ENCODE measurements around the gene CFI. TPM values are rescaled to one million over a fixed set of nuclear protein-coding genes. Genes with fewer than 3 reads are reported as not detected.

CFI gene
- polyA plus RNA-seq, 4 donors, result 6.5 to 43.7 (median 25.7) TPM

DNA sequence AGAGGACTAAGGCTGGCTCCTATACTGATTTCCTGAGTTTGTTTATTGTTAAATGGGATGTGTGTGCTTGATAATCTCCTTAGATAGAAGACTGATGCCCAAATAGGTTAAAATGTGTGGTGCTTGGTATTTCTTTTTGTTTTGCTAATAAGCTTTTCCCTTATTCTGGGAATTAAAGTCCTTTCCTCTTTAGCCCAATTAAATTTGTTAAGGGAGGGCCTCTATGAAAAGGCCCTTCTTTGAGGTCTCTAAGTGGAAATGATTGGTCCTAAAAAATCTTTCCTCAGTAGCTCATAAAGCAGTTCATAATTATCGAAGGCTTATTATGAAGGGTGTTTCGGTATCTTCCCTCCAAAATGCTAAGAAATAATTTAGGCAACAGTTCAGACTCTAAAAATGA lies 25.9 kb upstream of the CFI start, which contains the start of gene RRH:
Gene RRH, plus strand, starts transcription at position 301 of the 400 bp plus-strand sequence. Its CDS starts 56 bp downstream, at position 357.
- Histone ChIP-seq H3K4me3 (ENCODE audit: low read depth in 1 of 3, low read length in 3 of 3) (no peak within 1 kb of the TSS), H3K36me3 (ENCODE audit: control insufficient read depth in 3 of 3, insufficient read depth in 2 of 3, low read depth in 1 of 3, low read length in 3 of 3) (peaks cover 0 to 3% (median 3%) of the 10 kb centered on the region in 3 donors), H3K27ac (ENCODE audit: low read depth in 1 of 3, low read length in 2 of 3) (no peak within 1 kb of the TSS), H3K4me1 (ENCODE audit: control insufficient read depth in 3 of 3, insufficient read depth in 2 of 3, low read depth in 1 of 3, low read length in 2 of 3) (no peaks in the 10 kb centered on the region), H3K27me3 (ENCODE audit: control insufficient read depth in 3 of 3, insufficient read depth in 3 of 3, low read length in 3 of 3) (no peaks in the 10 kb centered on the region), H3K9me3 (ENCODE audit: control insufficient read depth in 2 of 2, insufficient read depth in 1 of 2, low read depth in 1 of 2, low read length in 1 of 2) (no peaks in the 10 kb centered on the region)
- DNase-seq (no peak), FAIRE-seq (no peak)
- 93 to 98% (median 96%) methylated on average over 2 of the region's 2 CpGs for WGBS, 3 donors

- FAIRE-seq (peak; percentile 33), DNase-seq (peak in 1 of 2 donors; percentile 17)
- Histone ChIP-seq H3K27me3 (ENCODE audit: control insufficient read depth in 3 of 3, insufficient read depth in 3 of 3, low read length in 3 of 3) (no peaks in the 10 kb centered on the region), H3K36me3 (ENCODE audit: control insufficient read depth in 3 of 3, insufficient read depth in 2 of 3, low read depth in 1 of 3, low read length in 3 of 3) (peaks cover 3 to 5% (median 3%) of the 10 kb centered on the region in 3 donors), H3K4me1 (ENCODE audit: control insufficient read depth in 3 of 3, insufficient read depth in 2 of 3, low read depth in 1 of 3, low read length in 2 of 3) (no peaks in the 10 kb centered on the region), H3K9me3 (ENCODE audit: control insufficient read depth in 2 of 2, insufficient read depth in 1 of 2, low read depth in 1 of 2, low read length in 1 of 2) (no peaks in the 10 kb centered on the region), H3K27ac (ENCODE audit: low read depth in 1 of 3, low read length in 2 of 3) (no peak overlapping the region), H3K4me3 (ENCODE audit: low read depth in 1 of 3, low read length in 3 of 3) (no peak overlapping the region)
Measured at GRCh38 chr4:109826719-109827118, 24.9 kb upstream of the CFI start.

DNA sequence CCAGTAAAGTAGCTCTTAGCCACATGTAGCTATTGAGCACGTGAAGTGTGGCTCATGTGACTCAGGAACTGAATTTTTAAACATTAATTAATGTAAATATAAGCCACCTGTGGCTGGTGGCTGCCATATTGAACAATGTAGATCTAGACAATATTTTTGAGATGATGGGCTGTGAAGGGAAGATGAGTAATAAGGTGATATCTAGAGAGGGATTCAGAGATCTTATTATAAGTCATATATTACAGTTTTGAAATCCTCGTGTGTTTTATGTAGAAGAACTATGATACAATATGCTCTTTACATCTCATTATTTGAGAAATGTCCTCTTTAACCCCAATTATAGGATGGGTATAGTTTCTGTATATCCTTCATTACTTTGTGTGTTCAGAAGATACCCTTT lies 19.4 kb upstream of the CFI start:
- 58 to 62% (median 61%) methylated on average over 2 of the region's 2 CpGs for WGBS, 3 donors

GRCh38 chr4:109820563-109820962 lies 18.8 kb upstream of the CFI start:
- 76 to 95% (median 94%) methylated on average over 2 of the region's 2 CpGs for WGBS, 3 donors
- Histone ChIP-seq H3K9me3 (ENCODE audit: control insufficient read depth in 2 of 2, insufficient read depth in 1 of 2, low read depth in 1 of 2, low read length in 1 of 2) (no peaks in the 10 kb centered on the region), H3K27ac (ENCODE audit: low read depth in 1 of 3, low read length in 2 of 3) (no peak overlapping the region), H3K36me3 (ENCODE audit: control insufficient read depth in 3 of 3, insufficient read depth in 2 of 3, low read depth in 1 of 3, low read length in 3 of 3) (peaks cover 3 to 13% (median 3%) of the 10 kb centered on the region in 3 donors), H3K27me3 (ENCODE audit: control insufficient read depth in 3 of 3, insufficient read depth in 3 of 3, low read length in 3 of 3) (no peaks in the 10 kb centered on the region), H3K4me1 (ENCODE audit: control insufficient read depth in 3 of 3, insufficient read depth in 2 of 3, low read depth in 1 of 3, low read length in 2 of 3) (peaks cover 0 to 4% (median 3%) of the 10 kb centered on the region in 3 donors), H3K4me3 (ENCODE audit: low read depth in 1 of 3, low read length in 3 of 3) (no peak overlapping the region)
- no peak for FAIRE-seq
- no peak for DNase-seq

More for the DNA sequence above, 19.4 kb upstream of the CFI start:
- no peaks in the 10 kb centered on the region for H3K9me3 ChIP-seq (ENCODE audit: control insufficient read depth in 2 of 2, insufficient read depth in 1 of 2, low read depth in 1 of 2, low read length in 1 of 2)
- peaks cover 3 to 13% (median 3%) of the 10 kb centered on the region in 3 donors for H3K36me3 ChIP-seq (ENCODE audit: control insufficient read depth in 3 of 3, insufficient read depth in 2 of 3, low read depth in 1 of 3, low read length in 3 of 3)
- no peak overlapping the region for H3K27ac ChIP-seq (ENCODE audit: low read depth in 1 of 3, low read length in 2 of 3)
- no peak overlapping the region for H3K4me3 ChIP-seq (ENCODE audit: low read depth in 1 of 3, low read length in 3 of 3)
- H3K4me1 ChIP-seq (ENCODE audit: control insufficient read depth in 3 of 3, insufficient read depth in 2 of 3, low read depth in 1 of 3, low read length in 2 of 3), result peaks cover 0 to 4% (median 3%) of the 10 kb centered on the region in 3 donors
- DNase-seq (no peak), FAIRE-seq (no peak)
- H3K27me3 ChIP-seq (ENCODE audit: control insufficient read depth in 3 of 3, insufficient read depth in 3 of 3, low read length in 3 of 3), result no peaks in the 10 kb centered on the region

GRCh38 chr4:109818268-109818667 lies 16.5 kb upstream of the CFI start:
- FAIRE-seq, result no peak
- H3K36me3 ChIP-seq (ENCODE audit: control insufficient read depth in 3 of 3, insufficient read depth in 2 of 3, low read depth in 1 of 3, low read length in 3 of 3), result peaks cover 3 to 13% (median 3%) of the 10 kb centered on the region in 3 donors
- peaks cover 0 to 6% (median 4%) of the 10 kb centered on the region in 3 donors for H3K4me1 ChIP-seq (ENCODE audit: control insufficient read depth in 3 of 3, insufficient read depth in 2 of 3, low read depth in 1 of 3, low read length in 2 of 3)
- no peak overlapping the region for H3K27ac ChIP-seq (ENCODE audit: low read depth in 1 of 3, low read length in 2 of 3)
- no peak for DNase-seq
- H3K4me3 ChIP-seq (ENCODE audit: low read depth in 1 of 3, low read length in 3 of 3), result no peak overlapping the region
- 94 to 98% (median 98%) methylated on average over 4 of the region's 4 CpGs for WGBS, 3 donors
- no peaks in the 10 kb centered on the region for H3K9me3 ChIP-seq (ENCODE audit: control insufficient read depth in 2 of 2, insufficient read depth in 1 of 2, low read depth in 1 of 2, low read length in 1 of 2)
- H3K27me3 ChIP-seq (ENCODE audit: control insufficient read depth in 3 of 3, insufficient read depth in 3 of 3, low read length in 3 of 3), result no peaks in the 10 kb centered on the region

- DNase-seq (no peak), FAIRE-seq (no peak)
- WGBS, 3 donors, result 20 to 50% (median 34%) methylated on average over 1 of the region's 1 CpG
- H3K27ac ChIP-seq (ENCODE audit: low read depth in 1 of 3, low read length in 2 of 3), result no peak overlapping the region
- peaks cover 0 to 6% (median 4%) of the 10 kb centered on the region in 3 donors for H3K4me1 ChIP-seq (ENCODE audit: control insufficient read depth in 3 of 3, insufficient read depth in 2 of 3, low read depth in 1 of 3, low read length in 2 of 3)
- no peaks in the 10 kb centered on the region for H3K27me3 ChIP-seq (ENCODE audit: control insufficient read depth in 3 of 3, insufficient read depth in 3 of 3, low read length in 3 of 3)
- peak overlapping the region in 2 of 3 donors; percentile 0 to 97 for H3K4me3 ChIP-seq (ENCODE audit: low read depth in 1 of 3, low read length in 3 of 3)
- H3K9me3 ChIP-seq (ENCODE audit: control insufficient read depth in 2 of 2, insufficient read depth in 1 of 2, low read depth in 1 of 2, low read length in 1 of 2), result no peaks in the 10 kb centered on the region
- H3K36me3 ChIP-seq (ENCODE audit: control insufficient read depth in 3 of 3, insufficient read depth in 2 of 3, low read depth in 1 of 3, low read length in 3 of 3), result peaks cover 0 to 7% (median 0%) of the 10 kb centered on the region in 3 donors
Measured at GRCh38 chr4:109816894-109817293, 15.1 kb upstream of the CFI start.

- Histone ChIP-seq H3K27me3 (ENCODE audit: control insufficient read depth in 3 of 3, insufficient read depth in 3 of 3, low read length in 3 of 3) (no peaks in the 10 kb centered on the region), H3K4me3 (ENCODE audit: low read depth in 1 of 3, low read length in 3 of 3) (peak overlapping the region; percentile 67 to 97 (median 76)), H3K27ac (ENCODE audit: low read depth in 1 of 3, low read length in 2 of 3) (peak overlapping the region in 2 of 3 donors; percentile 92 to 93), H3K36me3 (ENCODE audit: control insufficient read depth in 3 of 3, insufficient read depth in 2 of 3, low read depth in 1 of 3, low read length in 3 of 3) (peaks cover 0 to 7% (median 0%) of the 10 kb centered on the region in 3 donors), H3K9me3 (ENCODE audit: control insufficient read depth in 2 of 2, insufficient read depth in 1 of 2, low read depth in 1 of 2, low read length in 1 of 2) (no peaks in the 10 kb centered on the region), H3K4me1 (ENCODE audit: control insufficient read depth in 3 of 3, insufficient read depth in 2 of 3, low read depth in 1 of 3, low read length in 2 of 3) (peaks cover 0 to 6% (median 4%) of the 10 kb centered on the region in 3 donors)
- FAIRE-seq, result no peak
- 0% methylated on average over 19 of the region's 19 CpGs for WGBS, 3 donors
- DNase-seq, result peak in 1 of 2 donors; percentile 11
Measured at GRCh38 chr4:109816082-109816442, 14.3 kb upstream of the CFI start.

DNA sequence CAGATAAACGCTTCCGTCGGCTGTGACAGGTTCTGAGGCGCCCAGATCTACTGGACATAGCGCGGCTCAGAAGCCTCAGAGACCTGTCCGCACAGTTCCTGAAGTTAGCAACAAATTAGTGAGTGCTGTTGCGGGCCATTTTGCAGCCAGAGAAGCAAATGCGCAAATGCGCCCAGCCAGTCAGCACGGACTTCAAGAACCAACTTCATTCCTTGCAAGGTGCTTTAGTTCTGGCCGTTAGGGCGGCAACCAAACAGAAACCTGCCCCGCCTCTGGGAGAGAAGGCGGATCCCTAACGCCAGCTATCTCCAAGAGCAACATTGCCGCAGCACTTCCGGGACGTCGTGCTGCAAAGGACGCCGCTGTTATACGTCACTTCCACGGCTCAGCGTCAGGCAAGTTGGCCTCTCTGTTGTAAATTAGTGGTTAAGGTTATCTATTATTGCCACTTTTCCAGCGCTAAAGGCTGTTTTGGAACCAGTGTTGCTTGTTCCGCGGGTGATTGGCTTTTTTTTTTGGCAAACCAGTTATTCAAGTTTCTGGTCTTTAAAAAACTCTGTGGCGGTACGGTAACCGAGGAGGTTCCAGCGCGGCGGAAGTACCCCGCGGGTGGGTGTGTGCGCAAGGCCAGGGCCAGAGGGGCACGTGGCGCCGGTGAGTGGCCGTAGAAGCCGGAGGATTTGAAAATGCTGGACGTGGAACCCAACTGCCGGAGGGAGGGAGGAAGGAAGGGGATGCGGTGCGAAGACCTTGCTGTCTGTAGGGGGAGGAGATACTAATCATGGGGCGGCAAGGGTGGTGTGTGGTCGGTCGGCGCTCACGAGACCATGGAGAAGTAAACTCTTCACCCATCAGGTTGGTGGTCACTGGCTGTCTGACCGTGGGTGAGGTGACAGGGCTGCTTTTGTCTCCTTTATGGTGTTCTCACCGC lies 13.6 kb upstream of the CFI start, which contains the start of gene GAR1:
Gene GAR1, plus strand, starts transcription at position 612 of the 931 bp plus-strand sequence. CDS start 403 bp downstream, outside the sequence.
- 0% methylated on average over 53 of the region's 53 CpGs for WGBS, 3 donors
- no peaks in the 10 kb centered on the region for H3K27me3 ChIP-seq (ENCODE audit: control insufficient read depth in 3 of 3, insufficient read depth in 3 of 3, low read length in 3 of 3)
- peak within 1 kb of the TSS; percentile 67 to 97 (median 76) for H3K4me3 ChIP-seq (ENCODE audit: low read depth in 1 of 3, low read length in 3 of 3)
- FAIRE-seq, result no peak
- DNase-seq, result peak; percentile 97
- H3K36me3 ChIP-seq (ENCODE audit: control insufficient read depth in 3 of 3, insufficient read depth in 2 of 3, low read depth in 1 of 3, low read length in 3 of 3), result peaks cover 0 to 5% (median 0%) of the 10 kb centered on the region in 3 donors
- H3K4me1 ChIP-seq (ENCODE audit: control insufficient read depth in 3 of 3, insufficient read depth in 2 of 3, low read depth in 1 of 3, low read length in 2 of 3), result peaks cover 0 to 6% (median 4%) of the 10 kb centered on the region in 3 donors
- peak within 1 kb of the TSS; percentile 71 to 93 (median 92) for H3K27ac ChIP-seq (ENCODE audit: low read depth in 1 of 3, low read length in 2 of 3)
- no peaks in the 10 kb centered on the region for H3K9me3 ChIP-seq (ENCODE audit: control insufficient read depth in 2 of 2, insufficient read depth in 1 of 2, low read depth in 1 of 2, low read length in 1 of 2)
